Stimulated activated CD4-positive, alpha-beta T cell treated with anti-CD3 and anti-CD28 coated beads, Interleukin-15, amount 100 ng/mL, for 1 hour (primary cell): ENCODE measurements around the gene HSD17B14.
"Not testable (repeated sequence)": the region's sequence is repeated elsewhere in the genome, so short reads cannot be mapped to it uniquely, and the experiment has no call there.

Experiments used
- DNase-seq, 2 donors: peaks; one replicate each; pipeline ENCODE4 v3.0.0-alpha.2; 2020; ENCODE audit warnings: low read depth in 1 of 2, low spot score in 1 of 2

Gene HSD17B14

DNA sequence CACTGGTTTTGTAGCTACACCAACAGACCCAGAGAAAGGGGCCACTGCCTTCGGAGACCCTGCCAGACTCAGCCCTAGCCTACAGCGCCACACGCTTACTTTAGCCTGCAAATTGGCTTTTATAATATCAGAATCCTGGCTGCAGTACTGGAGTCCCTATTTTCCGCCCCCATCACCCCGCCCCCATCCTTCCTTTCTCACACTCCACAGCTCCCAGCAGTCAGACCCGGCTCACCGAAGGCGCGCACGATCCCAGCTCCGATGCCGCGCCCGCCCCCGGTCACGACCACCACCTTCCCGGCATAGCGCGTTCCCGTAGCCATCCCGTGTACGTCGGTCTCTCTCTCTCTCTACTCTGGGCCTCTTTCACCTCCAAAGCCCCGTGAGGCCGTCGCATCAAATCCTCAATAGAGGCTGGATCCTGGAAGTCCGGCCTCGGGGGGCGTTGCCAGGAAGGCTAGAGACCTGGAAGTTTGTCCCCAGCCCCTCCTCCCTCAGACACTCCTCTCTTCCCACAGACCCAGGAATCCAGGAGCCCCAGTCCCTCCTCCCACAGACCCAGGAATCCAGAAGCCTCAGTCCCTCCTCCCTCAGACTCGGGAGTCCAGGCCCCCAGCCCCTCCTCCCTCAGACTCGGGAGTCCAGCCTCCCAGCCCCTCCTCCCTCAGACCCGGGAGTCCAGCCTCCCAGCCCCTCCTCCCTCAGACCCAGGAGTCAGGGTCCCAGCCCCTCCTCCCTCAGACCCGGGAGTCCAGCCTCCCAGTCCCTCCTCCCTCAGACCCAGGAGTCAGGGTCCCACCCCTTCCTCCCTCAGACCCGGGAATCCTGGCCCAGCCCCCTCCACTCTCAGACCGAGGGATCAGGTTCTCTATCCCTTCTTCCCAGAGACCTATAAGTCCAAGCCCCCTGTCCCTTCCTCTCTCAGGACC lies at the start of gene HSD17B14:
HSD17B14 (minus strand) TSS at position 403 of the 929 bp plus-strand sequence; CDS start at position 323, 80 bp downstream.
- no peak for DNase-seq

DNA sequence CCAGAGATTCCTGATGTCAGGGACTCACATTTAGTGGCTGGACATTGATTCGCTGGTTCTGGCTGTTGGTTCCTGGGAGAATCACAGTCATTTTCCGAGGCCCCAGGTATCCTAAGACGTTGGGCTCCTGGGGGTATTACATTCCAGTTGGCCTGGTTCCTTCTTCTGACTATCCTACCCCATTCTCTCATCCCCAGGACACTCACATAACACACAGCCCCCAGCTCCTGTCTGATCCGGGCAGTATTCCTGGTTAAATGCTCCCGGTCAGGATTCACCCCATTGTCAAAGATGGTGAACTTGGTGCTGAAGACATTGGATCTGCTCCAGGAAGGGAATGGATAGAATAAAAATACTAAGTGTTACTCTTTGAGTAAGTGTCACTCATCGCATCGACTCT lies 47.4 kb upstream of the HSD17B14 start:
- DNase-seq, result no peak

DNA sequence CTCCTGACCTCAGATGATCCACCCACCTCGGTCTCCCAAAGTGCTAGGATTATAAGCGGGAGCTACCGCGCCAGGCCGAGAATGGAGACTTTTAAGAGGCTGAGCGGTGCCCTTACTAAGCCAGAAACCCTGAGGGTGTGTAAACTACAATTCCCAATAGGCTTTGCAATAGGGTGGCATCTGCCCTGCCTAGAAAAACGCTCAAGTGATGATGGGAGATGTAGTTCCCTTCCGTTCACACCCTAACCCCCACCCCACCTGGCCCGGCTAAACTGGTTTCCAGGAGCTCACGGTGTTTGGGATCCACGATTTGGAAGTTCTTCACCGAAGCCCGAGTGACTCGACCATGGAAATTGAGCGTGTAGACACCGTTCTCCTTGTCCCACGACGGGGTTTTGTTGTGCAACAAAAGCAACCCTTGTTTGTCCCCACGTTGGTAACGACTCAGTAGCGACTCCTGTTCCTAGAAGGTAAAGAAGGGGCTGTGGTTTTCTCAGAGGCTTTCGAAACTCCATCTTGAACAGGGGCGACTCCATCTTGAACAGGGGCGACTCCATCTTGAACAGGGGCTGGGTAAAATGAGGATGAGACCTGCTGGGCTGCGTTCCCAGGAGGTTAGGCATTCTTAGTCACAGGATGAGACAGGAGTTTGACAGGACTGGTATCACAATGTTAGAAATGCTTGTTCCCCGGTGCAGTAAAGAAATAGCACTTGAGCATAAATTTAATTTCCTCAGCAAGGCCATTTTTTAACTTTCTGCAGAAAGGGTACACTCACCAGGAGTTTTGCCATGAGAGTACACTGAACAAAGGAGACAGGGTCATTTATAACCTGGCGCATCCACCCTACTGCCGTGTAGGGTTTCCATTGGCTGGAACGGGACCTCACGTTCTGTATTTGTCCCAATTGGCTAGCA lies 45.7 kb upstream of the HSD17B14 start:
- DNase-seq, result no peak

DNA sequence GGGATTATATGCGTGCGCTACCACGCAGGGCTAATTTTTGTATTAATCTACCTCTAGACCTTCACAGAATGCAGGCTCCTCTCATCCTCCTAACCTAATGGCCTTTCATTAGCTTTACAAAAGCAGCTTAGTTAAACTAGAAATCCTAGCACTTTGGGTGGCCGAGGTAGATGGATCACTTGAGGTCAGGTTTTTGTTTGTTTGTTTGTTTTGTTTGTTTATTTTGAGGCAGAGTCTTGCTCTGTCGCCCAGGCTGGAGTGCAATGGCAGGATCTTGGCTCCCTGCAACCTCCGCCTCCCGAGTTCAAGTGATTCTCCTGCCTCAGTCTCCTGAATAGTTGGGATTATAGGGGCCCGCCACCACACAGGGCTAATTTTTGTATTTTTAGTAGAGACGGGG lies 43.4 kb upstream of the HSD17B14 start:
- not testable (repeated sequence) for DNase-seq

DNA sequence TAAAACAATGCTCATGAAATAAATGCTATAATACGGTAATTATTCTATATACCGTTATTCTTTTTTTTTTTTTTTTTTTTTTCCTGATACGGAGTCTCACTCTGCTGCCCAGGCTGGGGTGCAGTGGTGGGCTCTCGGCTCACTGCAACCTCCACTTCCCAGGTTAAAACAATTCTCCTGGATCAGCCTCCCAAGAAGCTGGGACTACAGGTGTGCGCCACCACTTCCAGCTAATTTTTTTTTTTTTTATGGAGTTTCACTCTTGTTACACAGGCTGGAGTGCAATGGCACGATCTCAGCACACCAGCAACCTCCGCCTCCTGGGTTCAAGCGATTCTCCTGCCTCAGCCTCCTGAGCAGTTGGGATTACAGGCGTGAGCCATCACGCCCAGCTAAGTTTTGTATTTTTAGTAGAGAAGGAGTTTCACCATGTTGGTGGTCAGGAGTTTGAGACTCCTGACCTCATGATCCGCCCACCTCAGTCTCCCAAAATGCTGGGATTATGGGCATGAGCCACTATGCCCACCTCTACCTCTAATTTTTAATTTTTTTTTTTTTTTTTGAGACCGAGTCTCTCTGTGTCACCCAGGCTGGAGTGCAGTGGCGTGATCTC lies 42.8 kb upstream of the HSD17B14 start:
- no peak for DNase-seq

DNA sequence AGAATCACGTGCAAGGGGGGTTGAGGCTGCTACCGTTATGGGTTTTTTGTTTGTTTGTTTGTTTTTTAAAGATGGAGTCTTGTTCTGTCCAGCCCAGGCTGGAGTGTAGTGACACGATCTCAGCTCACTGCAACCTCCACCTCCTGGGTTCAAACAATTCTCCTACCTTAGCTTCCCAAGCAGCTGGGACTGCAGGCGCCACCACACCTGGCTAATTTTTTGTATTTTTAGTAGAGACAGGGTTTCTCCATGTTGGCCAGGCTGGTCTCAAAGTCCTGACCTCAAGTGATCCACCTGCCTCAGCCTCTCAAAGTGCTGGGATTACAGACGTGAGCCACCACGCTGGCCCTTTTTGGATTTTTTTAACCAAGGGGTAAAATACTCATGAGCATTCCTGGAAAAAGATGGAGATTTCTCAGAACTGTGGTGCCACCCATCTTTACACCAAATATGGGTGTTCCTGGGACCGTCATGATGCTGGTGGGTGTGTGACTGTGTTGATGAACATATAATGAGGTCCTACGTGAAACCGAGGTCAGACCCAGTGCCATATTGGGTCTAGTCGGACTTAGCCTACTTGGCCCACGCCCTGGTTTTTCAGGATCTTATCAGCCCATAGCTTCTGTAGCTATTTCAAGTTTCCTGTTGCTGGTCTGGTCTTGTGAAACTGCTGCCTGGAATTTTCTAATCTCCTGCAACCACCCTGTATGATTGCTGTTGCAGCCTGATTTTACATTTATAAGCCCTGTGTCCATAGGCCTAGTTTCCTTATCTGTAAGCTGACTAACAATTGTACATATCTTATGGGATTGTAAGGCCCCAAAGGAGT lies 42.1 kb upstream of the HSD17B14 start:
- DNase-seq, result no peak

DNA sequence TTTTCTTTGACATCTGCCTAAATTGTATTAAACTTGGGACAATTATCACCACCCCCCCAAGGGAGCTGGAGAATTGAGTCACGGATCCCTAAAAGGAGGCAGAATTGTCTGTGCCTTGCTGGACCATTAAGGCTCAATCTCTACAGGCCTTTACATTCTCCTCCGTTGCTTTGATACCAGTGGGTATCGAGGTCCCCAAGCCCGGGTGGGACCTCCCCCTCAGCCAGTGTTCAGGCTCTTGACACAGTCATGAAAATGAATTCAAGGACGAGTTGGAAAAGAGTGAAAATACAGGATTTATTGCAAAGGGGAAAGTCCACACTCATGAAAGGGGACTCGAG lies 41.5 kb upstream of the HSD17B14 start:
- no peak for DNase-seq

DNA sequence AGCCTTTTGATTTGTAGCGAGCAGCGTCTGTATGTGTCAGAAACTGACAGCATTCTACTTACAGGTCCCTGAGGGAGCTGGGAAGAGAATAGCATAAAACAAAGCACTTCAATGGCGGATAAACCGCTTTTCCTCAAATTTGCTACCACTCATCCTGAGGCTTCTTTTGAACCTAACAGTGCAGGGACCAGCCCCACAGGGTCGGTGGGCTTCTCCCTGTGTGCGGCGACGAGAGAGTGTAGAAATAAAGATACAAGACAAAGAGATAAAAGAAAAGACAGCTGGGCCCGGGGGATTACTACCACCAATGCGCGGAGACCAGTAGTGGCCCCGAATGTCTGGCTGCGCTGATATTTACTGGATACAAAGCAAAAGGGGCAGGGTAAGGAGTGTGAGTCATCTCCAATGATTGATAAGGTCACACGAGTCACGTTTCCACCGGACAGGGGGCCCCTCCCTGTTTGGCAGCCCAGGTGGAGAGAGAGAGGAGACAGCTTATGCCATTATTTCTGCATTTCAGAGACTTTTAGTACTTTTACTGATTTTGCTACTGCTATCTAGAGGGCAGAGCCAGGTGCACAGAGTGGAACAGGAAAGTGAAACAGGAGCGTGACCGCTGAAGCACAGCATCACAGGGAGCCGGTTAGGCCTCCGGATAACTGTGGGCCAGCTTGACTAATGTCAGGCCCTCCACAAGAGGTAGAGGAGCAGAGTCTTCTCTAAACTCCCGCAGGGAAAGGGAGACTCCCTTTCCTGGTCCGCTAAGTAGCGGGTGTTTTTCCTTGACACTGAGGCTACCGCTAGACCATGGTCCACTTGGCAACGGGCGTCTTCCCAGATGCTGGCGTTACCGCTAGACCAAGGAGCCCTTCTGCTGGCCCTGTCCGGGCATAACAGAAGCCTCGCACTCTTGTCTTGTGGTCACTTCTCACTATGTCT lies 40.0 kb upstream of the HSD17B14 start:
- not testable (repeated sequence) for DNase-seq

DNA sequence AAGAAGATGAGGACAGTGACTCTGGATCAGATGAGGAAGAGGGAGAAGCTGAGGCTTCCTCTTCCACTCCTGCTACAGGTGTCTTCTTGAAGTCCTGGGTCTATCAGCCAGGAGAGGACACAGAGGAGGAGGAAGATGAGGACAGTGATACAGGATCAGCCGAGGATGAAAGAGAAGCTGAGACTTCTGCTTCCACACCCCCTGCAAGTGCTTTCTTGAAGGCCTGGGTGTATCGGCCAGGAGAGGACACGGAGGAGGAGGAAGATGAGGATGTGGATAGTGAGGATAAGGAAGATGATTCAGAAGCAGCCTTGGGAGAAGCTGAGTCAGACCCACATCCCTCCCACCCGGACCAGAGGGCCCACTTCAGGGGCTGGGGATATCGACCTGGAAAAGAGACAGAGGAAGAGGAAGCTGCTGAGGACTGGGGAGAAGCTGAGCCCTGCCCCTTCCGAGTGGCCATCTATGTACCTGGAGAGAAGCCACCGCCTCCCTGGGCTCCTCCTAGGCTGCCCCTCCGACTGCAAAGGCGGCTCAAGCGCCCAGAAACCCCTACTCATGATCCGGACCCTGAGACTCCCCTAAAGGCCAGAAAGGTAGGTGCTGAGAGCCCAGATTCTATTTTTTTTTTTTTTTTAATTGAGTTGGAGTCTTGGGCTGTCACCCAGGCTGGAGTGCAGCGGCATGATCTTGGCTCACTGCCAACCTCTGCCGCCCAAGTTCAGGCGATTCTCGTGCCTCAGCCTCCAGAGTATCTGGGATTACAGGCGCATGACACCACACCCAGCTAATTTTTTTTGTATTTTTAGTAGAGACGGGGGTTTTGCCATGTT lies 38.2 kb upstream of the HSD17B14 start:
- no peak for DNase-seq

DNA sequence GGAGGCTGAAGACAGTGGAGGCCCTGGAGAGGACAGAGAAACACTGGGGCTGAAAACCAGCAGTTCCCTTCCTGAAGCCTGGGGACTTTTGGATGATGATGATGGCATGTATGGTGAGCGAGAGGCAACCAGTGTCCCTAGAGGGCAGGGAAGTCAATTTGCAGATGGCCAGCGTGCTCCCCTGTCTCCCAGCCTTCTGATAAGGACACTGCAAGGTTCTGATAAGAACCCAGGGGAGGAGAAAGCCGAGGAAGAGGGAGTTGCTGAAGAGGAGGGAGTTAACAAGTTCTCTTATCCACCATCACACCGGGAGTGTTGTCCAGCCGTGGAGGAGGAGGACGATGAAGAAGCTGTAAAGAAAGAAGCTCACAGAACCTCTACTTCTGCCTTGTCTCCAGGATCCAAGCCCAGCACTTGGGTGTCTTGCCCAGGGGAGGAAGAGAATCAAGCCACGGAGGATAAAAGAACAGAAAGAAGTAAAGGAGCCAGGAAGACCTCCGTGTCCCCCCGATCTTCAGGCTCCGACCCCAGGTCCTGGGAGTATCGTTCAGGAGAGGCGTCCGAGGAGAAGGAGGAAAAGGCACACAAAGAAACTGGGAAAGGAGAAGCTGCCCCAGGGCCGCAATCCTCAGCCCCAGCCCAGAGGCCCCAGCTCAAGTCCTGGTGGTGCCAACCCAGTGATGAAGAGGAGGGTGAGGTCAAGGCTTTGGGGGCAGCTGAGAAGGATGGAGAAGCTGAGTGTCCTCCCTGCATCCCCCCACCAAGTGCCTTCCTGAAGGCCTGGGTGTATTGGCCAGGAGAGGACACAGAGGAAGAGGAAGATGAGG lies 37.4 kb upstream of the HSD17B14 start:
- no peak for DNase-seq

DNA sequence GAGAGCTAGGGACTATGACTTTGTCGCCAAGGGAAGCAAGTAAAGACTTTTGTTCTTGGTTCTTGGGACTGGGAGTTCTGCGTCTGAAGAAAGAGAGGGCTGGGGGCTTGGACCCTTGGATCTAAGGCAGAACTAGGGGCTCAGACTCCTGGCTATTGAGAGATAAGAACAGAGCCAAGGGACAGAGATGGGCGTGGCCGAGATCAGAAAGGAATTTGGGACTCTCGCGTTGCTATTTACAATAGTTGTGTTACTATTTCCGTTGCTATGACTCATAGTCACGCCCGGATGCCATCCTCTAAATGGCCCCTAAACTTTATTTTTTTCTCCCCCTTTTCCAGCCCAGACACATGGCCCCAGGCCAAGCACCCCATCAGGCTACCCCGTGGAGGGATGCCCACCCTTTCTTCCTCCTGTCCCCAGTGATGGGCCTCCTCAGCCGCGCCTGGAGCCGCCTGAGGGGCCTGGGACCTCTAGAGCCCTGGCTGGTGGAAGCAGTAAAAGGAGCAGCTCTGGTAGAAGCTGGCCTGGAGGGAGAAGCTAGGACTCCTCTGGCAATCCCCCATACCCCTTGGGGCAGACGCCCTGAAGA lies 36.7 kb upstream of the HSD17B14 start:
- DNase-seq, result peak; percentile 45 to 54

DNA sequence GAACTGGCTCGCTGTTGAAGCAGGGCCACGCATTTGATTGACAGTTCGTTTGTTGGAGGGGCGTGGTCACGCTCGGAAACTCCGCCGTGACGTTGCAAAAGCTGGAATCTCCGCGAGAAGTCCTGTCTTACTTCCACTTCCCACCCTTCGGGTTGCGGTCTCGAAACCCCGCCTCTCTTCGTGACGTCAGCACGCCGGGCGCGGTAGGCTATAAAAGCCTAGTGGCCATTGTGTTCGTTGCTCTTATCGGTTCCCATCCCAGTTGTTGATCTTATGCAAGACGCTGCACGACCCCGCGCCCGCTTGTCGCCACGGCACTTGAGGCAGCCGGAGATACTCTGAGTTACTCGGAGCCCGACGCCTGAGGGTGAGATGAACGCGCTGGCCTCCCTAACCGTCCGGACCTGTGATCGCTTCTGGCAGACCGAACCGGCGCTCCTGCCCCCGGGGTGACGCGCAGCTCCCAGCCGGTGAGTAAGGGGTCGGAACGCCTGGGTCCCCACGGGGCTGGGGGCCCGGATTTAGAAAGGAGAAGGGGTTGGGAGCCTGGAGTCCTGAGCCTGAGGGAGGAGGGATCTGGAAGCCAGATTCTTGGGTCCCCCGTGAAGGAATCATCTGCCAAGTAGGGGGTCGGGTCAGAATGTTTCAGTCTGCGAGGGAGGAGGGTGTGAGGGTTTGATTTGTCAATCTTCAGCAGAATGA lies 36.0 kb upstream of the HSD17B14 start, which contains the start of gene PPP1R15A:
PPP1R15A (plus strand) TSS at position 240 of the 702 bp plus-strand sequence. CDS start 813 bp downstream, outside the sequence.
- peak; percentile 96 to 99 for DNase-seq

DNA sequence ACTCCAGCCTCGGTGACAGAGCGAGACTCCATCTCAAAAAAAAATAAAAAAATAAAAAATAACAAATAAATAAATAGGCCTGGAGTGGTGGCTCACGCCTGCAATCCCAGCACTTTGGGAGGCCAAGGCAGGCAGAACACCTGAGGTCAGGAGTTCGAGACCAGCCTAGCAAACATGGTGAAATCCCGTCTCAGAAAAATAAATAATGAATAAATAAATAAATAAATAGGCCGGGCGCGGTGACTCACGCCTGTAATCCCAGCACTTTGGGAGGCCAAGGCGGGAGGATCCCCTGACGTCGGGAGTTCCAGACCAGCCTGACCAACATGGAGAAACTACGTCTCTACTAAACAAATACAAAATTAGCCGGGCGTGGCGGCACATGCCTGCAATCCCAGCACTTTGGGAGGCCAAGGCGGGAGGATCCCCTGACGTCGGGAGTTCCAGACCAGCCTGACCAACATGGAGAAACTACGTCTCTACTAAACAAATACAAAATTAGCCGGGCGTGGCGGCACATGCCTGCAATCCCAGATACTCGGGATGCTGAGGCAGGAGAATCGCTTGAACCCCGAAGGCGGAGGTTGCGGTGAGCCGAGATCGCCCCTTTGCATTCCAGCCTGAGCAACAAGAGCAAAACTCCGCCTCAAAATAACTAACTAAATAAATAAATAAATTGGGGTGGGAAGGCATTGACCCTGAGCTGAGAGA lies 35.3 kb upstream of the HSD17B14 start:
- DNase-seq, result not testable (repeated sequence)

DNA sequence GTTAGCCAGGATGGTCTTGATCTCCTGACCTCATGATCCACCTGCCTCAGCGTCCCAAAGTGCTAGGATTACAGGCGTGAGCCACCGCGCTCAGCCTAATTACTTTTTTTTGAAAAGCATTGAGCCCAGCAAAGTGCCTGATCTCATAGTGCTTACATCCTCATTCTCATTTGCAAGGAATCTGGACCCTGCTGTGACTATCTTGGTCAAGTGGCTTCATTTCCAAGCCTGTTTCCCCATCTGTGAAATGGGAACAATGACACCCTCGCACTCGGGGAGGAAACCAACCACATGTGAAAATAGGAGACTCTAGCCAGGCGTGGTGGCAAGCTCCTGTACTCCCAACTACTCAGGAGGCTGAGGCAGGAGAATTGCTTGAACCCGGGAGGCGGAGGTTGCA lies 33.8 kb upstream of the HSD17B14 start:
- no peak for DNase-seq

DNA sequence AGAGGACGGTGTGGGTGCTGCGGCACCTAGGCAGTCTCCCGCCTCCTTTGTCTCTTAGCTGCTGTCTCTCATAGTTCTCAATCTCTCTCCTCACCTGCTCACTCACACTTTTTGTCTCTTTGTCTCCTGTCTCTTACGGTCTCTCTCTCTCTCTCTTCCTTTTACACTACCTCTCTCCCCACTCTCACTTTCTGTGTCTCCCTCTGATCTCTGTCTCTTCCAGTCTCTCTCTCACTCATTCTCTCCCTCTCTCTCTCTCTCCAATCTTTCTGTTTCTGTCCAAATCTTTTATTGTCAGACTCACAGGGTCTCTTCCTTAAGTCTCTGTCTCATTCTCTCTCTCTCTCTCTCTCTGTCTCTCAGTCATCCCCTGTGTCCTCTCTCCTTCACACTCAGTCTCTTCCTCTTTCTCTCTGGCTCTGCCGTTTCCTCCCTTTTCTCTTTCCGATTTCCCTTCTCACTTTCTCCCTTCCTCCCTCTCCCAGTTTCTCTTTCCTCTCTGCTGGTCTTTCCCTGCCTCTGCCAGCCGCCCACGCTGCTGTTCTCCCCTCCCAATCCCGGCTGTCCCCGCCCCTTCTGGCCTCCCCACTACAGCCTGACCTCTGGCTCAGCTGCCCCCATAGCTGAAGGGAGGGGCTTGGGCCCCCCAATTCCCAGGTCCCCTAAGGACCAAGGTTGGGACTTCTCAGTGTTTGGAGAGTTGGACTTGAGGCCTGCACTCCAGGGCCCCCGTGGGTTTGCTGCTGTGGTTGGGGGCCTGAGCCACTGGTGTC lies 32.0 kb upstream of the HSD17B14 start, which contains the start of gene PLEKHA4:
PLEKHA4 (minus strand) TSS at position 504 of the 773 bp plus-strand sequence. CDS start 997 bp downstream, outside the sequence.
- DNase-seq, result no peak
